ENCODE results near the gene FRMD4A.

- TF ChIP-seq, protein P1, sequence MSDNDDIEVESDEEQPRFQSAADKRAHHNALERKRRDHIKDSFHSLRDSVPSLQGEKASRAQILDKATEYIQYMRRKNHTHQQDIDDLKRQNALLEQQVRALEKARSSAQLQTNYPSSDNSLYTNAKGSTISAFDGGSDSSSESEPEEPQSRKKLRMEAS (IDR thresholded peaks at IDR 0.05; ENCODE audit: low read depth): no peak
- no peak for TF ChIP-seq FOSL2 (IDR thresholded peaks at IDR 0.05; ENCODE audit: borderline replicate concordance, low read depth)
- TF ChIP-seq EZH2phosphoT487 (IDR thresholded peaks at IDR 0.05; ENCODE audit: borderline replicate concordance, low read depth): no peak
- TF ChIP-seq RCOR1 (IDR thresholded peaks at IDR 0.05; ENCODE audit: low read length): no peak
- TF ChIP-seq, protein P2, sequence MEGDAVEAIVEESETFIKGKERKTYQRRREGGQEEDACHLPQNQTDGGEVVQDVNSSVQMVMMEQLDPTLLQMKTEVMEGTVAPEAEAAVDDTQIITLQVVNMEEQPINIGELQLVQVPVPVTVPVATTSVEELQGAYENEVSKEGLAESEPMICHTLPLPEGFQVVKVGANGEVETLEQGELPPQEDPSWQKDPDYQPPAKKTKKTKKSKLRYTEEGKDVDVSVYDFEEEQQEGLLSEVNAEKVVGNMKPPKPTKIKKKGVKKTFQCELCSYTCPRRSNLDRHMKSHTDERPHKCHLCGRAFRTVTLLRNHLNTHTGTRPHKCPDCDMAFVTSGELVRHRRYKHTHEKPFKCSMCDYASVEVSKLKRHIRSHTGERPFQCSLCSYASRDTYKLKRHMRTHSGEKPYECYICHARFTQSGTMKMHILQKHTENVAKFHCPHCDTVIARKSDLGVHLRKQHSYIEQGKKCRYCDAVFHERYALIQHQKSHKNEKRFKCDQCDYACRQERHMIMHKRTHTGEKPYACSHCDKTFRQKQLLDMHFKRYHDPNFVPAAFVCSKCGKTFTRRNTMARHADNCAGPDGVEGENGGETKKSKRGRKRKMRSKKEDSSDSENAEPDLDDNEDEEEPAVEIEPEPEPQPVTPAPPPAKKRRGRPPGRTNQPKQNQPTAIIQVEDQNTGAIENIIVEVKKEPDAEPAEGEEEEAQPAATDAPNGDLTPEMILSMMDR (IDR thresholded peaks at IDR 0.05): no peak
- no peak for TF ChIP-seq RAD21 (IDR thresholded peaks at IDR 0.05; ENCODE audit: low read length)
- no peak for TF ChIP-seq POLR2AphosphoS5 (IDR thresholded peaks at IDR 0.05; ENCODE audit: low read depth, low read length)
- TF ChIP-seq CHD2 (IDR thresholded peaks at IDR 0.05; ENCODE audit: low read length, partially characterized antibody): no peak
- TF ChIP-seq, protein P3, sequence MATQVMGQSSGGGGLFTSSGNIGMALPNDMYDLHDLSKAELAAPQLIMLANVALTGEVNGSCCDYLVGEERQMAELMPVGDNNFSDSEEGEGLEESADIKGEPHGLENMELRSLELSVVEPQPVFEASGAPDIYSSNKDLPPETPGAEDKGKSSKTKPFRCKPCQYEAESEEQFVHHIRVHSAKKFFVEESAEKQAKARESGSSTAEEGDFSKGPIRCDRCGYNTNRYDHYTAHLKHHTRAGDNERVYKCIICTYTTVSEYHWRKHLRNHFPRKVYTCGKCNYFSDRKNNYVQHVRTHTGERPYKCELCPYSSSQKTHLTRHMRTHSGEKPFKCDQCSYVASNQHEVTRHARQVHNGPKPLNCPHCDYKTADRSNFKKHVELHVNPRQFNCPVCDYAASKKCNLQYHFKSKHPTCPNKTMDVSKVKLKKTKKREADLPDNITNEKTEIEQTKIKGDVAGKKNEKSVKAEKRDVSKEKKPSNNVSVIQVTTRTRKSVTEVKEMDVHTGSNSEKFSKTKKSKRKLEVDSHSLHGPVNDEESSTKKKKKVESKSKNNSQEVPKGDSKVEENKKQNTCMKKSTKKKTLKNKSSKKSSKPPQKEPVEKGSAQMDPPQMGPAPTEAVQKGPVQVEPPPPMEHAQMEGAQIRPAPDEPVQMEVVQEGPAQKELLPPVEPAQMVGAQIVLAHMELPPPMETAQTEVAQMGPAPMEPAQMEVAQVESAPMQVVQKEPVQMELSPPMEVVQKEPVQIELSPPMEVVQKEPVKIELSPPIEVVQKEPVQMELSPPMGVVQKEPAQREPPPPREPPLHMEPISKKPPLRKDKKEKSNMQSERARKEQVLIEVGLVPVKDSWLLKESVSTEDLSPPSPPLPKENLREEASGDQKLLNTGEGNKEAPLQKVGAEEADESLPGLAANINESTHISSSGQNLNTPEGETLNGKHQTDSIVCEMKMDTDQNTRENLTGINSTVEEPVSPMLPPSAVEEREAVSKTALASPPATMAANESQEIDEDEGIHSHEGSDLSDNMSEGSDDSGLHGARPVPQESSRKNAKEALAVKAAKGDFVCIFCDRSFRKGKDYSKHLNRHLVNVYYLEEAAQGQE (IDR thresholded peaks at IDR 0.05; ENCODE audit: low read depth, low read length): no peak
These were observed 44.2 kb upstream of the FRMD4A start for GRCh38 chr10:14374745-14375445.
